Loucy (cell line): ENCODE data around the gene DMRTC2.

Source experiments
- H2AFZ ChIP-seq: fragments of 200-600 bp; sonication (generic); 2 replicates; pipeline ENCODE4 v1.6.0; 2016; ENCODE audit warnings: antibody characterized with exemption, mild to moderate bottlenecking, low read length, moderate library complexity
- H3F3A ChIP-seq: fragments of 200-600 bp; 2 replicates; pipeline ENCODE4 v1.6.0; 2016; ENCODE audit warnings: antibody characterized with exemption, low read depth, mild to moderate bottlenecking
- H3K27me3 ChIP-seq: fragments of 200-600 bp; sonication (generic); 2 replicates; pipeline ENCODE4 v1.6.1; 2014; ENCODE audit warnings: low read length, mild to moderate bottlenecking; ENCODE audit not compliant: insufficient read depth, poor library complexity, severe bottlenecking
- H3K36me3 ChIP-seq: fragments of 200-600 bp; sonication (generic); 2 replicates; pipeline ENCODE4 v1.6.1; 2016; ENCODE audit warnings: low read length; ENCODE audit not compliant: insufficient read depth
- H3K4me1 ChIP-seq: fragments of 200-600 bp; sonication (generic); 2 replicates; pipeline ENCODE4 v1.5.1; 2014; ENCODE audit warnings: low read length, mild to moderate bottlenecking; ENCODE audit not compliant: insufficient read depth, poor library complexity, severe bottlenecking
- H3K4me2 ChIP-seq: fragments of 200-600 bp; sonication (generic); 2 replicates; pipeline ENCODE4 v1.6.0; 2014; ENCODE audit warnings: antibody characterized with exemption, low read length, low read depth, mild to moderate bottlenecking; ENCODE audit not compliant: poor library complexity, severe bottlenecking
- H3K4me3 ChIP-seq: fragments of 200-600 bp; sonication (generic); 2 replicates; pipeline ENCODE4 v1.5.1; 2014; ENCODE audit warnings: low read length, mild to moderate bottlenecking, mixed read lengths; ENCODE audit not compliant: poor library complexity, severe bottlenecking
- H3K79me2 ChIP-seq: fragments of 200-600 bp; sonication (generic); 2 replicates; pipeline ENCODE4 v1.6.1; 2014; ENCODE audit warnings: low read length; ENCODE audit not compliant: insufficient read depth
- H3K9ac ChIP-seq: fragments of 200-600 bp; sonication (generic); 2 replicates; pipeline ENCODE4 v1.6.0; 2014; ENCODE audit warnings: mild to moderate bottlenecking, low read depth, low read length, moderate library complexity; ENCODE audit not compliant: poor library complexity, severe bottlenecking
- H3K9me2 ChIP-seq: fragments of 200-600 bp; sonication (generic); replicated peaks from 2 replicates; pipeline ENCODE4 v1.6.1; 2016; ENCODE audit warnings: low read depth, low read length, mixed read lengths
- H3K9me3 ChIP-seq: fragments of 200-600 bp; sonication (generic); 2 replicates; pipeline ENCODE4 v1.6.1; 2014; ENCODE audit warnings: mild to moderate bottlenecking, antibody characterized with exemption, low read length, low read depth; ENCODE audit not compliant: insufficient read depth
- H4K20me1 ChIP-seq: fragments of 200-600 bp; sonication (generic); 2 replicates; pipeline ENCODE4 v1.6.0; 2014; ENCODE audit warnings: antibody characterized with exemption, low read length, mild to moderate bottlenecking; ENCODE audit not compliant: insufficient read depth, poor library complexity, severe bottlenecking
- EZH2phosphoT487 ChIP-seq: fragments of 200-600 bp; IDR thresholded peaks from 2 replicates; pipeline ENCODE4 v1.6.1; 2018; ENCODE audit warnings: antibody characterized with exemption, mild to moderate bottlenecking, moderate library complexity, borderline replicate concordance
- TF ChIP-seq, protein P1 (sequence below): fragments of 200-600 bp; sonication (generic); conservative IDR thresholded peaks from 2 replicates; pipeline ENCODE4 v1.5.1; 2014; ENCODE audit warnings: mild to moderate bottlenecking, antibody characterized with exemption, low read length

The DMRTC2 gene

DNA sequence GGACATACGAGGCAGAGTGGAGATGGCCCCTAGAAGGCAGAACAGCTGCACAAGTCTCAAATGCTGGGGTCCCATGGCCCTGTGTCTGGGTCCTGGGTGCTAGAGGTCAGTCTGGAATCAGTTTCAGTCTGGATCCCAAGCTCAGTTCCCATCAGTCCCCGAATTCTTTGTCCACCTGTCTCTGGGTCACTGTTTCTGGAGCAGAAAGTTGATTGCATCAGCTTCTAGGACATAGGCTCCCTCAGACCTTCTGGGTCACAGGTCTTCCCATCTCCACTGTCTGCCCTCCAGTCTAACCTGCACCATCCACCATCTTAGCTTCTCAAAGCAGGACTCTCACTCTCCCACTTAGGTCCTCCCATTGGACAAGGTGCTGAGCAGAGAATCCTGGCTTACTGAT, 5.6 kb upstream of the DMRTC2 start:
- Histone ChIP-seq H3K9me3 (no peaks in the 10 kb centered on the region), H3K9ac (no peak overlapping the region), H3K4me3 (no peak overlapping the region), H3K27me3 (no peaks in the 10 kb centered on the region), H3K4me1 (no peaks in the 10 kb centered on the region), H3K79me2 (no peaks in the 10 kb centered on the region), H3K9me2 (no peaks in the 10 kb centered on the region), H3K4me2 (no peak overlapping the region), H4K20me1 (no peaks in the 10 kb centered on the region), H3F3A (no peaks in the 10 kb centered on the region), H2AFZ (no peak overlapping the region), H3K36me3 (no peaks in the 10 kb centered on the region)
- no peak for TF ChIP-seq EZH2phosphoT487

DNA sequence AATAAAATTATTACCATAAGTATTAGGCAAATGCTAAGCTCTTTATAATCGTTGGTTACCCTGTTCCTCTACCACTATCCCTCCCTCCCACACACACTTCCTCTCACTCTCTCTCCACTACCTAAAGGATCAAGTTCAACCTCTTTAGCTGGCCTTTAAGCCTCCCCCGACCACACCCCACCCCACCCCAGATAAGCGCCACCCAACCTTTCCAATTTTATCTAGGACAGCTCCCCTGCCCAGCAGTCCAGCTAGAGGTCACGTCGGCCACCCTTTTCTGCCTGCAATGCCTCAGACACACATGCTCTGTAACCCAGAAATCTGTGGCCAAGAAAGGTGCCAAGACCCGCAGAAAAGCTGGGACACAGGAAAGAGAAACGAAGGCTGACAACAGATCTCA, 1.5 kb upstream of the DMRTC2 start:
- Histone ChIP-seq H3K9me2 (no peaks in the 10 kb centered on the region), H3K4me1 (no peaks in the 10 kb centered on the region), H3F3A (no peaks in the 10 kb centered on the region), H3K27me3 (no peaks in the 10 kb centered on the region), H3K79me2 (no peaks in the 10 kb centered on the region), H3K9ac (no peak overlapping the region), H3K36me3 (no peaks in the 10 kb centered on the region), H4K20me1 (no peaks in the 10 kb centered on the region), H3K4me3 (no peak overlapping the region), H3K4me2 (no peak overlapping the region), H2AFZ (no peak overlapping the region), H3K9me3 (no peaks in the 10 kb centered on the region)
- TF ChIP-seq, protein P1, sequence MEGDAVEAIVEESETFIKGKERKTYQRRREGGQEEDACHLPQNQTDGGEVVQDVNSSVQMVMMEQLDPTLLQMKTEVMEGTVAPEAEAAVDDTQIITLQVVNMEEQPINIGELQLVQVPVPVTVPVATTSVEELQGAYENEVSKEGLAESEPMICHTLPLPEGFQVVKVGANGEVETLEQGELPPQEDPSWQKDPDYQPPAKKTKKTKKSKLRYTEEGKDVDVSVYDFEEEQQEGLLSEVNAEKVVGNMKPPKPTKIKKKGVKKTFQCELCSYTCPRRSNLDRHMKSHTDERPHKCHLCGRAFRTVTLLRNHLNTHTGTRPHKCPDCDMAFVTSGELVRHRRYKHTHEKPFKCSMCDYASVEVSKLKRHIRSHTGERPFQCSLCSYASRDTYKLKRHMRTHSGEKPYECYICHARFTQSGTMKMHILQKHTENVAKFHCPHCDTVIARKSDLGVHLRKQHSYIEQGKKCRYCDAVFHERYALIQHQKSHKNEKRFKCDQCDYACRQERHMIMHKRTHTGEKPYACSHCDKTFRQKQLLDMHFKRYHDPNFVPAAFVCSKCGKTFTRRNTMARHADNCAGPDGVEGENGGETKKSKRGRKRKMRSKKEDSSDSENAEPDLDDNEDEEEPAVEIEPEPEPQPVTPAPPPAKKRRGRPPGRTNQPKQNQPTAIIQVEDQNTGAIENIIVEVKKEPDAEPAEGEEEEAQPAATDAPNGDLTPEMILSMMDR = no peak
- TF ChIP-seq EZH2phosphoT487 = no peak

DNA sequence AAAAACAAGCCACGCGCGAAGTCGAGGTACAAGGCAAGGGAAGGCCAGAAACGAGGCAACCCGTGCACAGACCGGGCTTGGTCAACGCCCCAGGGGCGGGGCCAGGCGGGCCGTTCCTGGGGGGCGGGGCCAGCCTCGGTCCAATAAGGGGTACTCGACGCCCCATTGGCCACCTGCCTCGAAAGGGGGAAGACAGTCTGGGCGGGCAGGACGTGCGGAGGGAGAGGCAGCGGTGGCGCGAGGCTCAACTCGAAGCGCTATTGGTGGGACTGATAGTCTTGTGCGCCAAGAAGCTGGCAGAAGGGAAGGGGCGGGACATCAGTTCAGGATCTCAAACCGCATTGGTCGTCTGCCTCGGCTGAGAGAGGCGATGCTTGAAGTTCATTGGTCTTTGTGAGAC, 241 bp upstream of the DMRTC2 start, which contains the start of gene LYPD4:
Gene LYPD4 (minus strand): TSS at position 83 of the 400 bp plus-strand sequence. CDS start 5,398 bp downstream, outside the sequence.
- no peak within 1 kb of the TSS for H3K4me3 ChIP-seq
- H3K9me3 ChIP-seq = no peaks in the 10 kb centered on the region
- no peak within 1 kb of the TSS for H2AFZ ChIP-seq
- TF ChIP-seq EZH2phosphoT487 = no peak
- TF ChIP-seq, protein P1 = no peak
- H3K9ac ChIP-seq = no peak within 1 kb of the TSS
- no peaks in the 10 kb centered on the region for H3K4me1 ChIP-seq
- H3K4me2 ChIP-seq = no peak within 1 kb of the TSS
- no peaks in the 10 kb centered on the region for H3K79me2 ChIP-seq
- no peaks in the 10 kb centered on the region for H3K9me2 ChIP-seq
- H4K20me1 ChIP-seq = no peaks in the 10 kb centered on the region
- H3F3A ChIP-seq = no peaks in the 10 kb centered on the region
- H3K27me3 ChIP-seq = no peaks in the 10 kb centered on the region
- H3K36me3 ChIP-seq = no peaks in the 10 kb centered on the region

DNA sequence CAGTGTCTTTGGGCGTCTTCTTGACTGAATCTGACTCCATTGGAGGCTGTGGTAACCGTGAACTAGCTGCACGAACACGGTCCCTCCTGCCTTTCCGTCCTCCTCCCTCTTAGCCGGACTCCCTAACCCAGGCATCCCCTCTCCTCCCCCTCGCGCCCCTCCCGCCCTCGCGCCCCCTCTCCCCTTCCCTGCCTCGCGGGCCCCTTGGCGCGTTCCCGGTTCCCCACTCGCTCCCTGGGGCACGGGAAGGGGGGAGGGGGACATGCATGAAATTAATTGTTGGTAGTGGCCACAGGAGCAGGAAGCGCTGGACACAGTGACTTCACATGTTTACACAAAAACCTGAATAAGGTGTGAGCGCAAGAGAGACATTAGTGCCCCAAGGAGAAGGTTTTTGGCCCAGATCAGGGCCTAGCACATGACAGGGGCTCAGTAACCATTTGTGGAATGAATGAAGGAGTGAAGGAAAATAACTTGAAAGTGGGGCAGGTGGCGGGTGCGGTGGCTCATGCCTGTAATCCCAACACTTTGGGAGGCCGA, 279 bp downstream of the DMRTC2 start:
- Histone ChIP-seq H3K27me3 (no peaks in the 10 kb centered on the region), H4K20me1 (no peaks in the 10 kb centered on the region), H3K4me2 (no peak overlapping the region), H3K9me2 (no peaks in the 10 kb centered on the region), H2AFZ (no peak overlapping the region), H3K4me1 (no peaks in the 10 kb centered on the region), H3K9ac (no peak overlapping the region), H3K79me2 (no peaks in the 10 kb centered on the region), H3K4me3 (no peak overlapping the region), H3K36me3 (no peaks in the 10 kb centered on the region), H3K9me3 (no peaks in the 10 kb centered on the region), H3F3A (no peaks in the 10 kb centered on the region)
- no peak for TF ChIP-seq EZH2phosphoT487
- TF ChIP-seq, protein P1 = no peak
